ENCODE measurements around the gene BAHCC1.

GRCh38 chr17:81393684-81394376 is 1.4 kb upstream of the BAHCC1 start:
- TF ChIP-seq CTCF (IDR thresholded peaks at IDR 0.05; ENCODE audit: low read depth, low read length, poor library complexity, severe bottlenecking) (no peak), EZH2phosphoT487 (IDR thresholded peaks at IDR 0.05; ENCODE audit: borderline replicate concordance, low read length) (no peak)
